Jurkat, Clone E6-1 (cell line): ENCODE measurements around the gene CKM.
"Not testable (repeated sequence)": the region's sequence is repeated elsewhere in the genome, so short reads cannot be mapped to it uniquely, and the experiment has no call there.

Source experiments
- DNase-seq: peaks from one replicate; pipeline ENCODE4 v3.0.0-alpha.2; 2011; ENCODE audit warnings: low read depth, low spot score
- H3K4me3 ChIP-seq: 2 replicates; pipeline ENCODE4 v1.5.1; 2011; ENCODE audit warnings: mild to moderate bottlenecking, low read length, control low read depth, moderate library complexity

The CKM gene

GRCh38 chr19:45324349-45324907, 1.8 kb upstream of the CKM start:
- DNase-seq, result no peak
- H3K4me3 ChIP-seq, result no peak overlapping the region

GRCh38 chr19:45323671-45324081, 1.0 kb upstream of the CKM start:
- DNase-seq, result no peak
- H3K4me3 ChIP-seq, result no peak overlapping the region

GRCh38 chr19:45322311-45322710, 364 bp downstream of the CKM start:
- DNase-seq, result peak; percentile 57
- no peak overlapping the region for H3K4me3 ChIP-seq

- no peak for DNase-seq
- no peak overlapping the region for H3K4me3 ChIP-seq
These were observed 827 bp downstream of the CKM start for GRCh38 chr19:45321848-45322247.

GRCh38 chr19:45320997-45321775, 1.5 kb downstream of the CKM start:
- no peak overlapping the region for H3K4me3 ChIP-seq
- no peak for DNase-seq

- DNase-seq, result no peak
- no peak overlapping the region for H3K4me3 ChIP-seq
These were observed 7.4 kb downstream of the CKM start for GRCh38 chr19:45315304-45315703.

- DNase-seq, result no peak
- no peak overlapping the region for H3K4me3 ChIP-seq
These were observed 7.9 kb downstream of the CKM start for GRCh38 chr19:45314708-45315245.

GRCh38 chr19:45312285-45312684, 10.4 kb downstream of the CKM start:
- not testable (repeated sequence) for H3K4me3 ChIP-seq, DNase-seq

- no peak overlapping the region for H3K4me3 ChIP-seq
- DNase-seq, result no peak
These were observed 11.1 kb downstream of the CKM start for GRCh38 chr19:45311621-45312020.

GRCh38 chr19:45309322-45309721, 13.4 kb downstream of the CKM start:
- not testable (repeated sequence) for DNase-seq, H3K4me3 ChIP-seq

GRCh38 chr19:45307361-45307760, 15.3 kb downstream of the CKM start:
- DNase-seq, result no peak
- no peak overlapping the region for H3K4me3 ChIP-seq

GRCh38 chr19:45306518-45307027, 16.1 kb downstream of the CKM start:
- H3K4me3 ChIP-seq, result no peak overlapping the region
- no peak for DNase-seq

- no peak overlapping the region for H3K4me3 ChIP-seq
- DNase-seq, result no peak
These were observed 16.6 kb downstream of the CKM start for GRCh38 chr19:45306040-45306439.

GRCh38 chr19:45305421-45305820, 17.3 kb downstream of the CKM start:
- no peak overlapping the region for H3K4me3 ChIP-seq
- peak; percentile 42 for DNase-seq

- no peak for DNase-seq
- no peak overlapping the region for H3K4me3 ChIP-seq
These were observed 17.7 kb downstream of the CKM start for GRCh38 chr19:45305007-45305406.

- no peak overlapping the region for H3K4me3 ChIP-seq
- no peak for DNase-seq
These were observed 18.3 kb downstream of the CKM start for GRCh38 chr19:45304141-45304926.

- no peak overlapping the region for H3K4me3 ChIP-seq
- no peak for DNase-seq
These were observed 19.2 kb downstream of the CKM start for GRCh38 chr19:45303269-45304060.

- no peak for DNase-seq
- no peak overlapping the region for H3K4me3 ChIP-seq
These were observed 20.3 kb downstream of the CKM start for GRCh38 chr19:45302416-45302815.

- H3K4me3 ChIP-seq, result no peak overlapping the region
- DNase-seq, result no peak
These were observed 23.0 kb downstream of the CKM start for GRCh38 chr19:45299719-45300118.
